Tibial nerve (tissue), 4 donors: ENCODE results near the gene CSNK2B. TPM values are rescaled to one million over a fixed set of nuclear protein-coding genes. Genes with fewer than 3 reads are reported as not detected.

Experiments
- DNase-seq, 2 donors: peaks; one replicate each; pipeline ENCODE4 v3.0.0-alpha.2; 2019; ENCODE audit warnings: low spot score in 2 of 2
- H3K27ac ChIP-seq, 4 donors: fragments of 200-600 bp; sonication (generic) in 3 of 4; one replicate each; pipeline ENCODE4 v1.5.1; 2017 to 2019; ENCODE audit warnings: mild to moderate bottlenecking in 1 of 4
- H3K27me3 ChIP-seq, 2 donors: fragments of 200-600 bp; sonication (generic) in 1 of 2; one replicate each; pipeline versions ENCODE4 v1.5.1 to v1.6.0; 2017 to 2019
- H3K36me3 ChIP-seq, 3 donors: fragments of 200-600 bp; sonication (generic); one replicate each; pipeline ENCODE4 v1.5.1; 2018 to 2019
- H3K4me1 ChIP-seq, 4 donors: fragments of 200-600 bp; sonication (generic) in 3 of 4; one replicate each; pipeline ENCODE4 v1.5.1; 2017 to 2019
- H3K4me3 ChIP-seq, 4 donors: fragments of 200-600 bp; sonication (generic) in 3 of 4; one replicate each; pipeline ENCODE4 v1.5.1; 2017 to 2019; ENCODE audit warnings: mild to moderate bottlenecking in 1 of 4, moderate library complexity in 1 of 4
- H3K9me3 ChIP-seq, 4 donors: fragments of 200-600 bp; sonication (generic) in 3 of 4; one replicate each; pipeline ENCODE4 v1.5.1; 2017 to 2019
- CTCF ChIP-seq, 5 experiments: fragments of 200-600 bp in 3 of 5; fragments of 450-650 bp in 2 of 5; sonication (generic) in 3 of 5; IDR thresholded peaks; one replicate each; pipeline ENCODE4 v1.5.1; 2016 to 2019; ENCODE audit warnings: antibody characterized with exemption in 5 of 5, mild to moderate bottlenecking in 3 of 5, moderate library complexity in 2 of 5
- EP300 ChIP-seq, 2 donors: sonication (generic); formaldehyde crosslinking; IDR thresholded peaks; one replicate each; pipeline ENCODE4 v1.6.1; 2017; ENCODE audit warnings: antibody characterized with exemption in 2 of 2, mild to moderate bottlenecking in 1 of 2
- POLR2A ChIP-seq, 2 donors: fragments of 450-650 bp; IDR thresholded peaks; one replicate each; pipeline ENCODE4 v1.6.1; 2017; ENCODE audit warnings: antibody characterized with exemption in 2 of 2, mild to moderate bottlenecking in 2 of 2, moderate library complexity in 2 of 2
- WGBS, 2 donors: methylation state at CpG; one replicate each; pipeline ENCODE4 v1.1.5; 2018; 5-methylcytosine and 5-hydroxymethylcytosine counted together
- total RNA-seq, 4 donors: library from RNA; depleted of rRNA; stranded (reverse); fragments of >200 nt; gene quantifications; one replicate each; pipeline ENCODE4 v1.1.0, GENCODE V29; 2016

CSNK2B gene
- total RNA-seq, 4 donors from 2014 or later = 183 to 207 (median 188) TPM

- 77 to 79% methylated on average over 12 of the region's 12 CpGs for WGBS, 2 donors
These were observed 4.4 kb upstream of the CSNK2B start for GRCh38 chr6:31661262-31662123.

GRCh38 chr6:31662124-31662723 is 3.7 kb upstream of the CSNK2B start:
- Histone ChIP-seq H3K27ac (peak overlapping the region in 2 of 4 donors; percentile 2 to 91), H3K36me3 (peaks cover 0 to 44% (median under 1%) of the 10 kb centered on the region in 3 donors), H3K27me3 (no peaks in the 10 kb centered on the region), H3K4me1 (peaks cover 0 to 74% (median 43%) of the 10 kb centered on the region in 4 donors), H3K4me3 (no peak overlapping the region), H3K9me3 (no peaks in the 10 kb centered on the region)
- DNase-seq = no peak
- TF ChIP-seq POLR2A (IDR thresholded peaks at IDR 0.05) = no peak
- TF ChIP-seq EP300 (IDR thresholded peaks at IDR 0.05) = no peak
- no peak for TF ChIP-seq CTCF (IDR thresholded peaks at IDR 0.05)
- 81 to 88% methylated on average over 12 of the region's 12 CpGs for WGBS, 2 donors

More at GRCh38 chr6:31661262-31662123, 4.4 kb upstream of the CSNK2B start:
- Histone ChIP-seq H3K36me3 (peaks cover 0 to 46% (median 0%) of the 10 kb centered on the region in 3 donors), H3K27ac (peak overlapping the region; percentile 73 to 91 (median 85)), H3K4me1 (peaks cover 0 to 69% (median 38%) of the 10 kb centered on the region in 4 donors), H3K4me3 (peak overlapping the region in 3 of 4 donors; percentile 67 to 81 (median 80)), H3K9me3 (no peaks in the 10 kb centered on the region), H3K27me3 (no peaks in the 10 kb centered on the region)
- DNase-seq = no peak
- TF ChIP-seq POLR2A (IDR thresholded peaks at IDR 0.05) (no peak), EP300 (IDR thresholded peaks at IDR 0.05) (no peak), CTCF (IDR thresholded peaks at IDR 0.05) (no peak)

GRCh38 chr6:31663126-31663960 is 2.5 kb upstream of the CSNK2B start:
- TF ChIP-seq CTCF (IDR thresholded peaks at IDR 0.05) (no peak), EP300 (IDR thresholded peaks at IDR 0.05) (no peak), POLR2A (IDR thresholded peaks at IDR 0.05) (no peak)
- WGBS, 2 donors = 39% methylated on average over 9 of the region's 9 CpGs

GRCh38 chr6:31663961-31664789 is 1.7 kb upstream of the CSNK2B start:
- peaks cover 0 to 73% (median 32%) of the 10 kb centered on the region in 4 donors for H3K4me1 ChIP-seq
- H3K36me3 ChIP-seq = peaks cover 8 to 46% (median 11%) of the 10 kb centered on the region in 3 donors
- peak in 1 of 2 donors; percentile 63 for DNase-seq
- TF ChIP-seq EP300 (IDR thresholded peaks at IDR 0.05) (peak in 1 of 2 donors; percentile 30), POLR2A (IDR thresholded peaks at IDR 0.05) (no peak)
- H3K4me3 ChIP-seq = peak overlapping the region; percentile 67 to 93 (median 87)
- no peaks in the 10 kb centered on the region for H3K27me3 ChIP-seq
- H3K27ac ChIP-seq = peak overlapping the region; percentile 60 to 99 (median 96)
- no peaks in the 10 kb centered on the region for H3K9me3 ChIP-seq
- 9 to 10% methylated on average over 15 to 16 of the region's 17 CpGs for WGBS, 2 donors

More at GRCh38 chr6:31663126-31663960, 2.5 kb upstream of the CSNK2B start:
- no peak for DNase-seq
- H3K4me3 ChIP-seq = peak overlapping the region; percentile 67 to 93 (median 87)
- H3K27me3 ChIP-seq = no peaks in the 10 kb centered on the region
- H3K36me3 ChIP-seq = peaks cover 3 to 44% (median 8%) of the 10 kb centered on the region in 3 donors
- peak overlapping the region; percentile 60 to 99 (median 96) for H3K27ac ChIP-seq
- peaks cover 0 to 74% (median 40%) of the 10 kb centered on the region in 4 donors for H3K4me1 ChIP-seq
- no peaks in the 10 kb centered on the region for H3K9me3 ChIP-seq
